Measurements from ENCODE around the gene DLK1.

- no peak for TF ChIP-seq RFX5 (IDR thresholded peaks at IDR 0.05; ENCODE audit: low read length)
- TF ChIP-seq CTCF (IDR thresholded peaks at IDR 0.05), result no peak
- TF ChIP-seq RAD21 (IDR thresholded peaks at IDR 0.05; ENCODE audit: low read length), result no peak
- no peak for TF ChIP-seq FOSL2 (IDR thresholded peaks at IDR 0.05; ENCODE audit: borderline replicate concordance, low read depth)
- no peak for TF ChIP-seq POLR2AphosphoS5 (IDR thresholded peaks at IDR 0.05; ENCODE audit: low read depth, low read length)
- no peak for TF ChIP-seq ZBTB33 (IDR thresholded peaks at IDR 0.05; ENCODE audit: borderline replicate concordance, low read depth)
- no peak for TF ChIP-seq SMC3 (IDR thresholded peaks at IDR 0.05; ENCODE audit: low read depth, low read length)
- no peak for TF ChIP-seq YY1 (IDR thresholded peaks at IDR 0.05; ENCODE audit: low read depth)
- TF ChIP-seq TEAD4 (IDR thresholded peaks at IDR 0.05; ENCODE audit: borderline replicate concordance, insufficient read depth), result no peak
- TF ChIP-seq CHD2 (IDR thresholded peaks at IDR 0.05; ENCODE audit: low read length, partially characterized antibody), result no peak
- no peak for TF ChIP-seq EZH2phosphoT487 (IDR thresholded peaks at IDR 0.05; ENCODE audit: borderline replicate concordance, low read depth)
- no peak for TF ChIP-seq RXRA (IDR thresholded peaks at IDR 0.05; ENCODE audit: borderline replicate concordance, low read depth)
Observed at GRCh38 chr14:100741966-100742365, 15.3 kb downstream of the DLK1 start.

Measured in SK-N-SH (cell line).